NK-92 (cell line): Measurements from ENCODE around the gene TAT.
"Not testable (repeated sequence)": the region's sequence is repeated elsewhere in the genome, so short reads cannot be mapped to it uniquely, and the experiment has no call there.

Source experiments
- DNase-seq: peaks from one replicate; lab custom pipeline; 2025; ENCODE audit not compliant: unreplicated experiment; lab: John Stamatoyannopoulos, UW

The TAT gene

DNA sequence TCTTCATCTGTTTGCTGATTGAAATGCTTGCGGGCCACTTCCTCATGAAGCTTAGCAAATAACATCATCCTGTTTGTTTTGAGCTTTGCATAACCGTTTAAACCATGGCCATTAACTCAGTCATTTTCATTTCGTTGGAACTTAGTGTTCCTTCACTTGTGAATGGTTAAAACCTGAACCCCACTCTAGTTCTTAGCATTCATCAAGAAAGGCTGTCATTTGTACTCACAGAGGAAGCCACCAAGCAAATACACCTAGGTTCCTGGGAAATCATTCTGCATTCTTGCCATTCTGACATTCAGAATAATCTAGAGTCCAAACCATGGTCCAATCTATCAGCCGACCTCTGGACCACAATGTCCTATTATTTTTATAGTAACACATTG lies 8.4 kb upstream of the TAT start:
- no peak for DNase-seq

- DNase-seq, result no peak
Observed at GRCh38 chr16:71584543-71585317, 7.8 kb upstream of the TAT start.

DNA sequence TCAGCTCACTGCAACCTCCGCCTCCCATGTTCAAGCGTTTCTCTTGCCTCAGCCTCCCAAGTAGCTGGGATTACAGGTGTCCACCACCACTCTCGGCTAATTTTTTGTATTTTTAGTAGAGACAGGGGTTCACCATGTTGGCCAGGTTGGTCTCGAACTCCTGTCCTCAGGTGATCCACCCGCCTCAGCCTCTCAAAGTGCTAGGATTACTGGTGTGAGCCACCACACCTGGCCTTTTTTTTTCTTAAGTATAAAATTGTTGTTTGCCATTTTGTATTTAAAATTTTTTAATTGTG lies 5.6 kb upstream of the TAT start:
- DNase-seq, result not testable (repeated sequence)

DNA sequence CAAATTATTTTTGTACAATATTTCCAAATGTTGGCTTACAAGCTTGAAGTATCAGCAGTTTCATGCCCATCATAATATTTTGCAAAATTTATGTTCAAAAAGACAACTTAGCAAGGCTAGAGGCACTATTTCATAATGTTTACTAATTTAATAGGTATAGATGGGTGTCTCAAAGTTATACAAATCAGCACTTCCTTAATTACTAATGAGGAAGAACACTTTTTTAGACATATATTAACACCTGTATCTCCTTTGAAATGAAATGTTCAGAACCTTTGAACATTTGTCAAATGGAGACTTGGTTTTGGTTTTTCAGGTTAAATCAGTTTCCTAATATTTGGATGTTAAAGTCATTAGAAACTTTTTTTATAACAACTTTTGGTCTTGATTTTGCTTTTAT lies 2.2 kb downstream of the TAT start:
- DNase-seq, result no peak

- DNase-seq, result no peak
Observed at GRCh38 chr16:71573387-71574094, 3.4 kb downstream of the TAT start.

DNA sequence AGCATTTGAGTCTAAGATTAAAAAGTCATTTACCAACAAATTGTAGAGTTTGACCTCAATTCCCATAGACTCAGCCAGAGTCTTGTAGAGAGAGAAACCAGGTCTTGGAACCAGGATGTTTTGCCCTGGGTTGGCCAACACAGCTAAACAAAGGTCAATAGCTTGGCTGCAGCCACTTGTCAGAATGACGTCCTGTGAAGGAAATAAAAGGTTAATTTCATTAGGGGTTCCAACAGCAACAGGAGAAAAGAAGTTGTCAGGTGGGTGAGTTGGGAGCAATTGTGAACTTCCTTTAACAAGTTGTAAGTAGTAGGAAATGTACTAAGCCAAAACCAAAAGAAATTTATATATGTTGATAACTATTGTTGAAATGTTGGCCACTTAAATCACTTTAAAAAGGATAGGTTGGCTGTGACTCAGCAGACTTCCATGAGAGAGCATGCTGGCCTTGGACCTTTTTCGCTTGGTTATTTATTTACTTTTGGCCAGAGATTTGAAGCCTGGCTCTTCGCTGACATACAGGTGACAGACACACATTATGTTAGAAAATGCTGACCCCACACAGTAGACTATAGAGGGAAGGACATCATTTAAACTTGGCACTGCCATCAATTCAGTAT lies 4.3 kb downstream of the TAT start:
- no peak for DNase-seq

GRCh38 chr16:71570144-71570543 lies 6.7 kb downstream of the TAT start:
- no peak for DNase-seq

- no peak for DNase-seq
Observed at GRCh38 chr16:71569621-71570020, 7.3 kb downstream of the TAT start.

- DNase-seq, result no peak
Observed at GRCh38 chr16:71568551-71568950, 8.3 kb downstream of the TAT start.

DNA sequence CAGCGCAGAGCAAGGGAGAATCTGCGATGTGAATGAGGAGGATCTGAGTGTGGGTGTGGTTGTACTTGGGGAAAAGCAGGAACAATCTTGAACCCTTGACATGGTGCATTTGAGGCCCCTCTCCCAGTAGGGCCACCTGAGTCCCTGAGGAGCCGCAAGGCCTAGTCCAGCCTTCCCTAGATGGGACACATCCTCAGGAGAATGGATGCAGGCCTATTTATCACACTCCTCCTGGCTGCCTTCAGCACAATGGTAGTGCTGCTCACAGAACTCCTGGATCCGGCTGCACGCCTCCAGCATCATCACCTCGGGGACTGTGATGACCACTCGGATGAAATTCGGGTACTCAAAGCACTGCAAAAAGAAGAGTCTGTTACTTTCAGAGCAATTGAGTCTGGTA lies 9.0 kb downstream of the TAT start:
- no peak for DNase-seq

- no peak for DNase-seq
Observed at GRCh38 chr16:71565812-71566700, 10.8 kb downstream of the TAT start.

DNA sequence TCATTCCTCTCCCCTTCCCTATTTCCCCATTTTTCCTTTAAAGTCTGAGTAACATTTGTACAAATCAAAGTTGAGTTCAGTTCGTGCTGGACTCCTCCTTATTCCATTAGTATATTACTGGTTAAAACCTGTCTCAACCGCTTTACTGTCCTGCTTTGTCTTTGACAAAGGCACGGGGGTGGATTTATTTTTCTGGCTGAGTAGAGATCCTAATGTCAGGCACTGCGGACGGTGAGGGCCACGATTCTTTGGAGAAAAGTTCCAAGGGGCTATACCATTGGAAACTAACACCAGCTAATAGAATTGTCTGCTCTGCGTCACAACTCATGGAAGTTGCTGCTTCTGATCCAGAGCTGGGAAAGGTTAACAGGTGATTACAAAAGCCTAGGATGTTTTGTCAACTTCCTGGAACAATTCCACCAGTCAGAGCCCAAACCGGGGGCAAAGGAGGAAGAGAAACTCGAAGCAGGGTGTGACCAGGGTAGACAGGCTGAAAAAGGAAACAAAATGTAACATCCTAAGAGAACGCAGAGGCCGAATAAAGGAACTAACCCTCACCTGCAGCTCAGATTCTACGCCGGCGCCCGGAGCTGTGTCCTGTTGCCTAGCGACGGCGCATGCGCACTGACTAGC lies 12.4 kb downstream of the TAT start:
- DNase-seq, result no peak

DNA sequence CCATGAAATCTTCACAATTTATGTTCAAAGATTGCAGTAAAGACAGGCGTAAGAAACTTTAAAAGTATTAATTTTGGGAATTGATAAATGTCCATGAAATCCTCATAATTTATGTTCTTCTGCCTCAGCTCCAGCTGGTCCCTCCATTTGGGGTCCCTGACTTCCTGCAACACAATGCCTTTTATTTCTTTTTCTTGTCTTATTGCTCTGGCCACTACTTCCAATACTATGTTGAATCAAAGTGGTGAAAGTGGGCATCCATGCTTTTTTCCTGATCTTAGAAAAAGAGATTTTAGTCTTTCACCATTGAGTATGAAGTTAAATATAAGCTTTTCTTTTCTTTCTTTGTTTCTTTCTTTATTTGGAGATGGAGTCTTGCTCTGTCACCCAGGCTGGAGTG lies 14.3 kb downstream of the TAT start:
- DNase-seq, result no peak

DNA sequence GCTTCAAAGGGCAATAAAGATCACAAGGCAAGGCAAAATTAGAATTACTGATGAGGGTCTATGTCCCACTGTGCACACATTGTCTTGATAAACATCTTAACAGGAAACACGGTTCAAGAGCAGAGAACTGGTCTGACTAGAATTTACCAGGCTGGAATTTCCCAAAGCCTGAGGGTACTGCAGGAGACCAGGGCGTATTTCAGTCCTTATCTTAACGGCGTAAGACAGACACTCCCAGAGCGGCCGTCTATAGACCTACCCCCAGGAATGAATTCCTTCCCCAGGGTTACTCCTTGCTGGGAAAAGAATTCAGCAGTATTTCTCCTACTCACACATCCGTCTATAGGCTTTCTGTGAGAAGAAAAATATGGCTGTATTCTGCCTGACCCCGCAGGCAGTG lies 15.0 kb downstream of the TAT start:
- not testable (repeated sequence) for DNase-seq

DNA sequence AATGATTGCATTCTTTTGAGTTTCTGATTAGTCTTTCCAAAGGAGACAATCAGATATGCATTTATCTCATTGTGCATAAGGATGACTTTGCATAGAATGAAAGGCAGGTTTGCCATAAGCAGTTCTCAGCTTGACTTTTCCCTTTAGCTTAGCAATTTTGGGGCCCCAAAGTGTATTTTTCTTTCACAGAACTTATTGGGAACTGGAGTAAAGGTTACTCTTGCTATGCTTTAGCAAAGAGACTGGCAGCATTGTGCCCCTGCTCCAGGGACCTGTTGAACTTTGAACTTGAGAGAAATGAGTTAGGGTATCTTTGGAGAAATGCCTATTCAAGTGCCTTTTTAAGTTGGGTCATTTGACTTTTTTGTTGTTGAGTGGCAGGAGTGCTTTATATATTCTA lies 17.0 kb downstream of the TAT start:
- no peak for DNase-seq

DNA sequence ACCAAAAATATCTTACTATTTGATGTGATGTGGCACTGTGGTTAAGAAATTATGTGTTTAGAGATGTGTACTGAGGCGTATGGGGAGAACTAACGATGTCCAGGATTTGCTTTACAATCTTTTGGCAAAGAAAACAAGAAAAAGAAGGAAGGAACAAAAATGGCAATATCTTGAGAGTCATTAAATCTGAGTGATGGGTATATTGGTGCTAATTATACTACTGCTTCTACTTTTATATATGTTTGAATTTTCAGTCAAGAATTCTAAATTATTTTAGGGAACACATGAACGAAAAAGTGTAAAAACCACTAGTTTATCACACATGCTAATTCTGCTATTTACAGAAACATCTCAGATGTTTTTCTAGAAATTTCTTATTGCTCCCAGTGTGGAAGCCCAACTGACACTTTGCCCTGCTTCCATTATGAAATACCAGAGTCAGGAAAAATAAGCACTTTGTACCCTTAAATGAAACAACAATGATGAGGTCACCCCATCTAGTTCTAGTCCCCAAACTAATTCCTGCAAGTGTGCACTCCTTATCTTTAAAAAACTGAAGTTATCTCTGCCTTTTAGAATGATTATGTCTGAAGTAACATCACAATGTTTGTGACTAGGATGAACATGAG lies 18.8 kb downstream of the TAT start:
- DNase-seq, result no peak

- DNase-seq, result no peak
Observed at GRCh38 chr16:71557299-71557698, 19.6 kb downstream of the TAT start.

- DNase-seq, result no peak
Observed at GRCh38 chr16:71555230-71555891, 21.5 kb downstream of the TAT start.

DNA sequence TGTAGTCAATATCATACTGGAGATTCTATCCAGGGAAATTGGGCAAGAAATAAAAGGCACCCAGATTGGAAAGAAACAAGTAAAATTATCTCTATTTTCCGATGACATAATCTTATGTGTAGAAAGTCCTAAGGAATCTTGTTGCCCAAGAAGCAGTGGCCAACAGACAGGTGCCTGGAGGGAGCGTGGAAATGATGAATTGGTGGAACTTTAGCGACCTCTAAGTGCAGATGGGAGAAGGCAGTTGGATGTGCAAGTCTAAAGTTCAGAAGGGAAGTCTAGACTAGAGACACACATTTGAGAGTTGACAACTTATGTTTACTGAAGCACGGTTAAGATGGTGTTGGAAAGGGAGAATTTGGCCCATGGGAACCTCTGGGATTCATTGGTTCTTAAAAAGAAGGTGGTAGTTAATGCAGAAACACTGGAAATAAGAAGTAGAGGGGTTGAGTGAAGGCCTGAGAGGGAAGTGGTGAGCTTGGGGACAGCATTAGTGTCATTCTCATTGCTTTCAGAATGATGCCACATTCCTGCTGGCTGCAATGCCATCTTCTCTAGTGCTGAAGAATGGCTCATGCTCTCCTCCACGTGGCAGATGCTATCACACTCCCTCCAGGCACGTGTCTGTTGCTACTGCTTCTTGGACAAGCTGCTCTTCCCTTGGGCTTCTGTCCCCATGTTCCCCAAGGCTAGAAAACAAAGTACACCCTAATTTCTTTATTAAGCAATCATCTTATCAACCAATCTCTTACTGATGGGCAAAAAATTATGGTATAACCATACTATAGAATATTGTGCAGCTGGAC lies 24.0 kb downstream of the TAT start:
- DNase-seq, result no peak
